Suprapubic skin (tissue), 4 donors: ENCODE data around the gene HOXC13. TPM values are rescaled to one million over a fixed set of nuclear protein-coding genes. Genes with fewer than 3 reads are reported as not detected.
A peak's percentile ranks its signal among the peaks of the same experiment; 100 is the strongest.

Experiments used
- DNase-seq, 2 donors: peaks; one replicate each; pipeline ENCODE4 v3.0.0-alpha.2; 2019; ENCODE audit warnings: low spot score in 2 of 2
- H3K27ac ChIP-seq: fragments of 200-600 bp; sonication (generic); one replicate; pipeline ENCODE4 v1.5.1; 2019
- H3K27me3 ChIP-seq: fragments of 200-600 bp; sonication (generic); one replicate; pipeline ENCODE4 v1.5.1; 2019
- H3K36me3 ChIP-seq: fragments of 200-600 bp; sonication (generic); one replicate; pipeline ENCODE4 v1.5.1; 2019
- H3K4me1 ChIP-seq: fragments of 200-600 bp; sonication (generic); one replicate; pipeline ENCODE4 v1.5.1; 2019
- H3K4me3 ChIP-seq: fragments of 200-600 bp; sonication (generic); one replicate; pipeline ENCODE4 v1.5.1; 2019; ENCODE audit warnings: mild to moderate bottlenecking
- H3K9me3 ChIP-seq: fragments of 200-600 bp; sonication (generic); one replicate; pipeline ENCODE4 v1.5.1; 2019
- EP300 ChIP-seq: sonication (generic); formaldehyde crosslinking; IDR thresholded peaks from one replicate; pipeline ENCODE4 v1.6.1; 2017; ENCODE audit warnings: antibody characterized with exemption
- POLR2A ChIP-seq, 2 donors: fragments of 450-650 bp; IDR thresholded peaks; one replicate each; pipeline ENCODE4 v1.6.1; 2017; ENCODE audit warnings: antibody characterized with exemption in 2 of 2, mild to moderate bottlenecking in 2 of 2, moderate library complexity in 2 of 2
- POLR2AphosphoS5 ChIP-seq, 3 donors: sonication (generic); formaldehyde crosslinking; IDR thresholded peaks; one replicate each; pipeline ENCODE4 v1.6.1; 2017; ENCODE audit warnings: antibody characterized with exemption in 3 of 3
- WGBS: methylation state at CpG from one replicate; pipeline ENCODE4 v1.1.5; 2018; 5-methylcytosine and 5-hydroxymethylcytosine counted together
- total RNA-seq, 4 donors: library from RNA; depleted of rRNA; stranded (reverse); fragments of >200 nt; gene quantifications; one replicate each; pipeline ENCODE4 v1.1.0, GENCODE V29; 2016
- TF ChIP-seq, protein P1 (sequence below), 2 donors: fragments of 200-600 bp in 1 of 2; fragments of 450-650 bp in 1 of 2; sonication (generic) in 1 of 2; IDR thresholded peaks; one replicate each; pipeline ENCODE4 v1.5.1; 2016 to 2019; ENCODE audit warnings: antibody characterized with exemption in 2 of 2, mild to moderate bottlenecking in 1 of 2, moderate library complexity in 1 of 2

Gene HOXC13
- total RNA-seq, 4 donors from 2014 or later: 5.3 to 16.7 (median 10.2) TPM

DNA sequence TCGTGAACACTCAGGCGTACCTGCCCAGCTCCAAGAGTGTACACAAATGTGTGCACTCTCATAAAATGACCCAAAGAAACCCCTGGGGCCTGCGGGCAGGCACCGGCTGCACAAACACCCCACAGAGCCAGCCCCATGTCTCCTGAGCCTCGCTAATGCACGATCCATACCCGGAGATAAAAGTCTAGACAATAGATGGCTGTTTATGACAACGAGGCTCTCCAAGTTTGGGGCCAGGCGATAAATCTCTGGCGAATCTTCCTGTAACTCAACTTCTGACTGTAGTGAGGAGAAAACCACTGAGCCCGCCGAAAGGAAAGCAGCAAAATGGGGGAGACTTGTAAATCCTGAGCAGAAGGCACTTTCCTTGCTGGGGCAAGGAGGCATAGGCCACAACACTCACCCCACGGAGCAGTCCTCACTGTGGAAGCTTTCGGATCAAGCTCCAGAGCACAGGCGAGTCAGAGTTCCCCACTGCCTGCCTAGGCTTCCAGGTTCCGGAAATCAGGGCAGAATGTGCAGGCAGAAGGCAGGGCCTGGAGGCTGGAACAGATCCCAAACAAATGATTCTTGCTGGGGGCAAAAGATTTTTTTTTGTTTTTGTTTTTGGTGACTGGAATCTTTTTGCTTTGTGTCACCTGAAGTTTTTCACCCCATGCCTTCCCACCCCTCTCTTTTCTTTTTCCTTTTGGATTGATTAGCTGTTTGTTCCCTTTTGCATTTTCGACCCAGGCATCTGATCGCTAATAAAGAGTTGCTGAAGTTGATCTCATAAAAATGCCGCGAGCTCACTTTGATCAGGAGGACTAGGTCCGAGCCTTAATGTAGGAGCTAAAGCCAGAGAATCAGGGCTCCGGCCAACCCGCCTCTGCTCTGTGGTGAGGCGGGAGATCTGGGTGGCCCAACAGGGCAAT is 29.8 kb downstream of the HOXC13 start:
- Histone ChIP-seq H3K9me3 (no peaks in the 10 kb centered on the region), H3K4me1 (peaks cover 23% of the 10 kb centered on the region), H3K27me3 (peaks cover 82% of the 10 kb centered on the region), H3K4me3 (peak overlapping the region; percentile 13), H3K27ac (no peak overlapping the region), H3K36me3 (no peaks in the 10 kb centered on the region)
- TF ChIP-seq, protein P1, sequence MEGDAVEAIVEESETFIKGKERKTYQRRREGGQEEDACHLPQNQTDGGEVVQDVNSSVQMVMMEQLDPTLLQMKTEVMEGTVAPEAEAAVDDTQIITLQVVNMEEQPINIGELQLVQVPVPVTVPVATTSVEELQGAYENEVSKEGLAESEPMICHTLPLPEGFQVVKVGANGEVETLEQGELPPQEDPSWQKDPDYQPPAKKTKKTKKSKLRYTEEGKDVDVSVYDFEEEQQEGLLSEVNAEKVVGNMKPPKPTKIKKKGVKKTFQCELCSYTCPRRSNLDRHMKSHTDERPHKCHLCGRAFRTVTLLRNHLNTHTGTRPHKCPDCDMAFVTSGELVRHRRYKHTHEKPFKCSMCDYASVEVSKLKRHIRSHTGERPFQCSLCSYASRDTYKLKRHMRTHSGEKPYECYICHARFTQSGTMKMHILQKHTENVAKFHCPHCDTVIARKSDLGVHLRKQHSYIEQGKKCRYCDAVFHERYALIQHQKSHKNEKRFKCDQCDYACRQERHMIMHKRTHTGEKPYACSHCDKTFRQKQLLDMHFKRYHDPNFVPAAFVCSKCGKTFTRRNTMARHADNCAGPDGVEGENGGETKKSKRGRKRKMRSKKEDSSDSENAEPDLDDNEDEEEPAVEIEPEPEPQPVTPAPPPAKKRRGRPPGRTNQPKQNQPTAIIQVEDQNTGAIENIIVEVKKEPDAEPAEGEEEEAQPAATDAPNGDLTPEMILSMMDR (IDR thresholded peaks at IDR 0.05): no peak
- TF ChIP-seq POLR2AphosphoS5 (IDR thresholded peaks at IDR 0.05): no peak
- no peak for TF ChIP-seq POLR2A (IDR thresholded peaks at IDR 0.05)
- TF ChIP-seq EP300: no peak
- no peak for DNase-seq
- 43% methylated on average over 24 of the region's 24 CpGs for WGBS

- no peak for DNase-seq
- 73% methylated on average over 8 of the region's 12 CpGs for WGBS
- Histone ChIP-seq H3K4me3 (no peak overlapping the region), H3K36me3 (no peaks in the 10 kb centered on the region), H3K4me1 (peaks cover 33% of the 10 kb centered on the region), H3K27ac (no peak overlapping the region), H3K9me3 (no peaks in the 10 kb centered on the region), H3K27me3 (peaks cover 82% of the 10 kb centered on the region)
- no peak for TF ChIP-seq EP300
- TF ChIP-seq POLR2AphosphoS5 (IDR thresholded peaks at IDR 0.05): no peak
- TF ChIP-seq POLR2A (IDR thresholded peaks at IDR 0.05): no peak
- TF ChIP-seq, protein P1 (IDR thresholded peaks at IDR 0.05): no peak
These were observed 31.1 kb downstream of the HOXC13 start for GRCh38 chr12:53969588-53970259.

DNA sequence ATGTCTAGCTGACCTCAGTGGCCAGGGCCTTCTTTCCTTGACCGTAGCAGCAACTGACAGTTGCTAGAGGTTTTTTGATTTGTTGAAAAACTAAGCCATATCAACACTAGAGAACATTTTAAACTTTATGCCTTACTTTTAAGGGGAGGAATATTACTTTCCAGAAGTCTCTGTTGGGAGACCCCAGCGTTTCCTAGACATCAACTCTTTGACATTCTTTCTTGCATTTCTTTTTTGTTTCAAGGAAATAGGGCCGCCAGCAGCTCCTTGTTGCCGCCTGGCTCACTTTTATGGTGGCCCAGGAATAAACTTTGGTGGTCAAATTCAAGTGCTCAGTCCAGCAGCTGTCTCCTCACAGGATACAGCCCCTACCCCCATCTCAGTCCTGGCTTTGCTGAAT is 31.8 kb downstream of the HOXC13 start:
- WGBS: 72% methylated on average over 4 of the region's 4 CpGs
- peaks cover 82% of the 10 kb centered on the region for H3K27me3 ChIP-seq

GRCh38 chr12:53971129-53971528 is 32.5 kb downstream of the HOXC13 start:
- Histone ChIP-seq H3K27me3 (peaks cover 82% of the 10 kb centered on the region), H3K4me3 (no peak overlapping the region), H3K9me3 (no peaks in the 10 kb centered on the region), H3K36me3 (no peaks in the 10 kb centered on the region), H3K27ac (no peak overlapping the region), H3K4me1 (peaks cover 40% of the 10 kb centered on the region)
- no peak for DNase-seq
- 86% methylated on average over 3 of the region's 3 CpGs for WGBS
- TF ChIP-seq POLR2A (IDR thresholded peaks at IDR 0.05) (no peak), EP300 (no peak), POLR2AphosphoS5 (IDR thresholded peaks at IDR 0.05) (no peak)
- TF ChIP-seq, protein P1 (IDR thresholded peaks at IDR 0.05): no peak

More for the DNA sequence above, 31.8 kb downstream of the HOXC13 start:
- DNase-seq: no peak
- Histone ChIP-seq H3K9me3 (no peaks in the 10 kb centered on the region), H3K4me1 (peaks cover 41% of the 10 kb centered on the region), H3K27ac (no peak overlapping the region), H3K4me3 (no peak overlapping the region), H3K36me3 (no peaks in the 10 kb centered on the region)
- no peak for TF ChIP-seq EP300
- TF ChIP-seq, protein P1 (IDR thresholded peaks at IDR 0.05): no peak
- TF ChIP-seq POLR2AphosphoS5 (IDR thresholded peaks at IDR 0.05): no peak
- TF ChIP-seq POLR2A (IDR thresholded peaks at IDR 0.05): no peak

DNA sequence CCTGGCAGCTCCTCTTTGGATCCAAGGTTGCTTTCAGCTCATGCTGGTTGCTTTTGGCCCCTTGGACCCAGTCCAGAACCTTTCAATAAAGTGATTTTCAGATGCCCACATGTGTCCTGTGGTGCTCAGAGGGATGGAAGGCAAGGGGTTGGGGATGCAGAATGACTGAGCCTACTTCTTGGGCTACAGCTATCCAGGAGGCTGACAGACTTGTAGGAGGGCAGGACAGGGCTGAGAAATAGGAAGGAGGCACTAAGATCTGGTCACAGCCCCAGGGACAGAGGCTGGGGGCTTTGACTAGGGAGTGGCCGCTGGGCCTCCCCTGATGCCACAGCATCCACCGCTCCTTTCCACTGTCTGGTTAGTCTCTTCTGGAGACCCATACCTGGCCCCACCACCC is 33.1 kb downstream of the HOXC13 start:
- H3K4me3 ChIP-seq: no peak overlapping the region
- WGBS: 60% methylated on average over 2 of the region's 2 CpGs

More for the DNA sequence above, 33.1 kb downstream of the HOXC13 start:
- TF ChIP-seq POLR2A (IDR thresholded peaks at IDR 0.05): no peak
- no peak for TF ChIP-seq POLR2AphosphoS5 (IDR thresholded peaks at IDR 0.05)
- no peak for TF ChIP-seq EP300
- TF ChIP-seq, protein P1 (IDR thresholded peaks at IDR 0.05): no peak
- H3K27me3 ChIP-seq: peaks cover 82% of the 10 kb centered on the region
- no peaks in the 10 kb centered on the region for H3K9me3 ChIP-seq
- no peak overlapping the region for H3K27ac ChIP-seq
- H3K36me3 ChIP-seq: no peaks in the 10 kb centered on the region
- peaks cover 46% of the 10 kb centered on the region for H3K4me1 ChIP-seq
- DNase-seq: no peak
